SH-SY5Y (cell line): ENCODE measurements around the gene MAS1.

Experiments
- GATA2 ChIP-seq: IDR thresholded peaks from 2 replicates; pipeline ENCODE4 v1.6.1; 2011; ENCODE audit warnings: mild to moderate bottlenecking, low read depth, low read length
- GATA3 ChIP-seq: IDR thresholded peaks from 2 replicates; pipeline ENCODE4 v1.6.1; 2011; ENCODE audit warnings: low read depth, mild to moderate bottlenecking, low read length, moderate library complexity

- no peak for TF ChIP-seq GATA2
- TF ChIP-seq GATA3: no peak
Measured at GRCh38 chr6:159871241-159871640, 19.5 kb upstream of the MAS1 start.
